SJSA1 (cell line): Measurements from ENCODE around the gene CHD1. TPM values are rescaled to one million over a fixed set of nuclear protein-coding genes. Genes with fewer than 3 reads are reported as not detected.

ENCODE experiments used
- DNase-seq, 2 experiments: peaks; one replicate each; pipeline ENCODE4 v3.0.0-alpha.2; 2015 to 2020; ENCODE audit warnings: low spot score in 2 of 2, low read depth in 1 of 2
- H3K27ac ChIP-seq: fragments of 250-450 bp; sonication (Bioruptor Pico); 2 replicates; pipeline ENCODE4 v1.5.1; 2020; ENCODE audit warnings: mild to moderate bottlenecking, moderate library complexity
- H3K27me3 ChIP-seq: fragments of 250-450 bp; sonication (Bioruptor Pico); replicated peaks from 2 replicates; pipeline ENCODE4 v1.5.1; 2020; ENCODE audit warnings: mild to moderate bottlenecking, moderate library complexity
- H3K36me3 ChIP-seq: fragments of 250-450 bp; sonication (Bioruptor Pico); 2 replicates; pipeline ENCODE4 v1.5.1; 2020; ENCODE audit warnings: mild to moderate bottlenecking
- H3K4me1 ChIP-seq: fragments of 250-450 bp; sonication (Bioruptor Pico); replicated peaks from 2 replicates; pipeline ENCODE4 v1.6.1; 2021; ENCODE audit warnings: mild to moderate bottlenecking
- H3K4me3 ChIP-seq: fragments of 250-450 bp; sonication (Bioruptor Pico); 2 replicates; pipeline ENCODE4 v1.5.1; 2020; ENCODE audit warnings: mild to moderate bottlenecking
- H3K9me3 ChIP-seq: fragments of 250-450 bp; sonication (Bioruptor Pico); replicated peaks from 2 replicates; pipeline ENCODE4 v1.5.1; 2020; ENCODE audit warnings: mild to moderate bottlenecking
- total RNA-seq: library from RNA; depleted of rRNA; stranded (reverse); fragments of >200 nt; shearing (Covaris generic); gene quantifications from 2 replicates; pipeline ENCODE4 v1.2.3, GENCODE V29; 2014

Gene CHD1
- total RNA-seq, 1 experiment from 2014 or later = 61.0 TPM

DNA sequence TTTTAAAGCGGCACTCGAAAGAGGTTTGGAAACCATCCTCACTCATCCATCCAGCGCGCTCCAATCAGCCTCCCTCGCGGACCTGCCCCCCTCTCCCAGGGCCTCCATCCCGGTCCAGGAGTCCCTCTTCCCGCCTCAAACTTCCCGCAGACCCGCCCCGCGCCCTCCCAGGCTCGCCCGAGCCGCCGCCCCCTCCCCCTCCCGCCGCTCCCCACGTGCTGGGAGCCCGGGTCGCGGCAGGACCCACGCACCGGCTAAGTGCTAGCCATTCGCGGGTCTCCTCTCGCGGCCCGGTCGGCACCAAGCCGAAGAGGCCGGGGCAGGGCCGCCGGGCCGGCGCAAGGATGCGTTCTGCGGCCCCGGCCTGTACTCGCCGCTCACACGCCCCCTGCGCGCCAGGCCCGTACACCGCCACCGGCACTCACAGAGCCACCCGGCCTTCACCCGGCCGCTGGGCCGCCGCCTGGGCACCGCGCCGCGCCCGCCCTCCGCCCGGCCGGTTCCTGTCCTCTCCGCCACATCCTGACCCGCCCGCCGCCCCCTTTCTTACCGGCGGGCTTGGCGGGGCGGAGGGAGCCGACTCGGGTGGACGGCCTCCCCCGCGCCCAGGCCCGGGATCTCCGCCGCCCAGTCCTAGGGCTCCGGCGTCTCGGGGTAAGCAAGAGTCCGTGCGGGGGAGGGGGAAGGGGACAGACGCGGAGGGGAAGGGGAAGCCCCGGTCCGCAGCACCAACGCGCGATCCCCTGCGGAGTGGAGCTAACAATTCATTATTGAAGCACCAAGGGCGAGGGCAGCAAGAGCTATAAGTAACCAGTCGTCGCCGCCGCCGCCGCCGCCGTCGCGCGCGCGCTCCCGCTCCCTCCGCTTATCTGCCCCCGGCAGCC, 576 bp downstream of the CHD1 start:
- DNase-seq = peak; percentile 73 to 80
- H3K36me3 ChIP-seq = peaks cover 55% of the 10 kb centered on the region

DNA sequence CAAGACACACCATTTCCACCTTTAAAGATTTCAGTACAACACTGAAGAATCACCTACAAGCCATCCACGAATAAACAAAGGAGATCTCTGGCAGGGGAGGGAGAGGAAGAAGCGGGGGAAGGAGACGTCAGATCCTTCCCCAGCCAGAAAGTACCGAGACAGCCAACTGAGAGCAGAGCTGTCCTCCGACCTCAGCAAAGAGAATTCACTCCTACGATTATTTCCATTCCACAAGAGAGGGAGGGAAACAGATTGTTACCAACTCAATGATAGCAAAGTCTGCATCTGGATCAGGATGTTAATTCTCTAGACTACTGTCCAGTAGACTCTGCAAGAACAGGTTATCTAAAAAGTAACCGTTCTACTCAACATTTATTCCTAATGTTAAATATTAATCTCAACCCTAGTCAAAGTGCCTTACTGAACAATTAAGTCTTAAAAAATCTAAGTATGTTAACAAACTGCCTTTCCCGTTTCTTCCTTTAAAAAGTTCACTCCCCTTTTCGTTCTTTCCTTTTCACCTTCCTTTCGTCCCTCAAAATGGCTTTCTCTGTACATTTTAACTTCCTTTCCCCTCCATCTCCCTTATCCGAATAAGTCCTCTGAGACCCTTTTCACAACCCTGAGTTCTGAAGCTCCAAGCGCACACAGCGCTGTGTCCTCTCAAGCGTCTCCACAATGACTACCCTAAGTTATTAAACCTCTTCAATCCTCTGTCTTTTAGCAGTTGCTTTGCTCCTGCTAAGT, 1.4 kb downstream of the CHD1 start:
- Histone ChIP-seq H3K36me3 (peaks cover 63% of the 10 kb centered on the region), H3K27ac (peak overlapping the region; percentile 9), H3K9me3 (no peaks in the 10 kb centered on the region), H3K27me3 (no peaks in the 10 kb centered on the region), H3K4me3 (peak overlapping the region; percentile 78), H3K4me1 (peaks cover 4% of the 10 kb centered on the region; the same call in 1 of the 2 replicates)
- peak in 1 of 2 experiments; percentile 62 for DNase-seq

More for the DNA sequence above, 576 bp downstream of the CHD1 start:
- Histone ChIP-seq H3K27ac (peak overlapping the region; percentile 99), H3K4me3 (peak overlapping the region; percentile 78), H3K27me3 (no peaks in the 10 kb centered on the region), H3K4me1 (peaks cover 4% of the 10 kb centered on the region; the same call in 1 of the 2 replicates), H3K9me3 (no peaks in the 10 kb centered on the region)

DNA sequence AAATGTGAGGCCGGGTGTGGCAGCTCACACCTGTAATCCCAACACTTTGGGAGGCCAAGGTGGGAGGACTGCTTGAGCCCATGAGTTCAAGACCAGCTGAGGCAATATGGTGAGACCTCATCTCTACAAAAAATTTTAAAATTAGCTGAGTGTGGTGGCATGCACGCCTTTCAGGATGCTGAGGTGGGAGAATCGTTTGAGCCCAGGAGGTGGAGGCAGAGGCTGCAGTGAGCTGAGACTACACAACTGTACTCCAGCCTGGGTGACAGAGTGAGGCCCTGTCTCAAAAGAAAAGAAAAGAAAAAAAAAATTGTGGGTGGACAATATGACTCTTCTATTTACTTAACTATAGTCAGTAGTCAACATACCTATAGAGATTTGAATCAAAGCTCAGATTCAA, 4.8 kb downstream of the CHD1 start:
- Histone ChIP-seq H3K36me3 (peaks cover 75% of the 10 kb centered on the region), H3K4me1 (no peaks in the 10 kb centered on the region; the same call in 1 of the 2 replicates), H3K27me3 (no peaks in the 10 kb centered on the region), H3K27ac (no peak overlapping the region), H3K9me3 (no peaks in the 10 kb centered on the region), H3K4me3 (no peak overlapping the region)
- no peak for DNase-seq

DNA sequence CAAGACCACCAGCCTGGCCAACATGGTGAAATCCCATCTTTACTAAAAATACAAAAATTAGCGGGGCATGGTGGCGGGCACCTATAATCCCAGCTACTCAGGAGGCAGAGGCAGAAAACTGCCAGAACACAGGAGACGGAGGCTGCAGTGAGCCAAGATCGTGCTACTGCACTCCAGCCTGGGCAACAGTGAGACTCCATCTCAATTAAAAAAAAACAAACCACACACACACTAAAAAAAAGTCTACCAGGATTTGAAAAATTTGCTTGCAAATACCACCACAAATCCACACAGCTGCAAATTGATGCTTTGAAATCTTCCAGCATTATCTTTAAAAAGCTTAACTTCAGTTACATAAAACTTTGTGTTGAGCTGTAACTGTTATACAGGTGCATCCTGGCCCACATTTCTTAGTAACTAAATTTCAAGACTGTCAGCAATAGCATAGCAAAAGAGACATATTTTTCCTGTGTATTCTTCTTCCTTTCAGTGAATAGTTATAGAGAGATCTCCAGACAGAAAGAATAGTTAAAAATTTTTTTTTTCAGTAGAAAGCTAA, 6.8 kb downstream of the CHD1 start:
- Histone ChIP-seq H3K4me3 (no peak overlapping the region), H3K36me3 (peaks cover 80% of the 10 kb centered on the region), H3K27me3 (no peaks in the 10 kb centered on the region), H3K9me3 (no peaks in the 10 kb centered on the region), H3K27ac (no peak overlapping the region), H3K4me1 (no peaks in the 10 kb centered on the region)
- no peak for DNase-seq

DNA sequence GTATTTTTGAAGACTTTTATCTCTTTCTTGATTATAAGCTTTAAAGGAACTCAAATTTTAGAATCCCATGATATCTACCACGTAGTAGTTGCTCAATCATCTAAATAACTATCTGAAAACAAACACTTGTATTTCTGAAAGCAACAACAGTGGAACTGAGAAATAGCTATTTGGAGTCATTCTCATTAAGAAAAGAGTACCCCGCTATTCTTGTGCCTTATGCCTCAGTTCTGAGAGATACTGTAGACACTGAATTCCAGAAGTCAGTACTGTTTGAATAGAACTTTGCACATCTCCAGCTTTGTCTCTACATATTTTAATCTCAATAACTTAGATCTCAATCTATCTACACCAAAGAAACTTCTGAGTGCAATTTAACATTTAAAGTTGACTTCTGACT, 11.4 kb downstream of the CHD1 start:
- Histone ChIP-seq H3K9me3 (no peaks in the 10 kb centered on the region), H3K4me3 (no peak overlapping the region), H3K36me3 (peaks cover 73% of the 10 kb centered on the region), H3K27me3 (no peaks in the 10 kb centered on the region), H3K4me1 (no peaks in the 10 kb centered on the region), H3K27ac (no peak overlapping the region)
- no peak for DNase-seq

DNA sequence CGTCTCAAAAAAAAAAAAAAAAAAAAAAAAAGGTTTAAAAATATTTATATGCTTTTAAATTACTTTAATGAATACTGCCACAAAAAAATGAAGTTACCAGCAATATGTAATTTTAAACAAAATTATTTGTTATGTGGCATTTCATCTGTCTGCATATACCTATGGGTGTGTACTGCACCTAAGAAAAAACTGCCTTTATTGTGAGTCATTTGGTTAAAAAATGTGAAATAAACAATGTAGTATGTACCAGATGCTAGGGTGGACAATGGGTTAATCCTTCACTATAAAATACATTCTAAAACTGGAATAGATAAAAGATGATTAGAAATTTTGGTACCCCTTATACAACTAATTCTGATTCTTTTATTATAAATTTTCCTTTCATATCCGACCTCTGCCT, 12.3 kb downstream of the CHD1 start:
- H3K27me3 ChIP-seq = no peaks in the 10 kb centered on the region

DNA sequence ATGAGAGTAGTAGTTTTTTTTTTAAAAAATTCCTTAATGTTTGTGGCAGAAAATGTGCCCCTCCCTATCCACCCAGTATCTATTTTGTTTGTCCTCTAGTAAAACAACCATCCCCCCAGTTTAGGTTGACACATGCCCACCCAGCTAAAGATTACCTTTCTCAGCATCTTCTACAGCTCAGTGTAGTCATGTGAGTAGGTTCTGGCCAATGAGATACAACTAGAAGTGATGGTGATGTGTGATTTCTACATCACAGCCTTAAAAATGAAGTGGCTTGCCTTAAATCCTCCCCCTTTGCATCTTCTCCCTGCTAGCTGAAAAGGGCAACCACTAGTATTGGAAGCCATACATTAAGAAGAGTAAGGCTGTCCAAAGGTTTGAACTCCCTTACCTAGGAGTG, 14.9 kb downstream of the CHD1 start:
- DNase-seq = no peak
- no peaks in the 10 kb centered on the region for H3K27me3 ChIP-seq
- no peaks in the 10 kb centered on the region for H3K9me3 ChIP-seq
- H3K4me1 ChIP-seq = no peaks in the 10 kb centered on the region
- H3K27ac ChIP-seq = no peak overlapping the region
- peaks cover 57% of the 10 kb centered on the region for H3K36me3 ChIP-seq
- H3K4me3 ChIP-seq = no peak overlapping the region

More for the DNA sequence above, 12.3 kb downstream of the CHD1 start:
- DNase-seq = no peak
- Histone ChIP-seq H3K4me3 (no peak overlapping the region), H3K27ac (no peak overlapping the region), H3K4me1 (no peaks in the 10 kb centered on the region), H3K9me3 (no peaks in the 10 kb centered on the region), H3K36me3 (peaks cover 69% of the 10 kb centered on the region)

DNA sequence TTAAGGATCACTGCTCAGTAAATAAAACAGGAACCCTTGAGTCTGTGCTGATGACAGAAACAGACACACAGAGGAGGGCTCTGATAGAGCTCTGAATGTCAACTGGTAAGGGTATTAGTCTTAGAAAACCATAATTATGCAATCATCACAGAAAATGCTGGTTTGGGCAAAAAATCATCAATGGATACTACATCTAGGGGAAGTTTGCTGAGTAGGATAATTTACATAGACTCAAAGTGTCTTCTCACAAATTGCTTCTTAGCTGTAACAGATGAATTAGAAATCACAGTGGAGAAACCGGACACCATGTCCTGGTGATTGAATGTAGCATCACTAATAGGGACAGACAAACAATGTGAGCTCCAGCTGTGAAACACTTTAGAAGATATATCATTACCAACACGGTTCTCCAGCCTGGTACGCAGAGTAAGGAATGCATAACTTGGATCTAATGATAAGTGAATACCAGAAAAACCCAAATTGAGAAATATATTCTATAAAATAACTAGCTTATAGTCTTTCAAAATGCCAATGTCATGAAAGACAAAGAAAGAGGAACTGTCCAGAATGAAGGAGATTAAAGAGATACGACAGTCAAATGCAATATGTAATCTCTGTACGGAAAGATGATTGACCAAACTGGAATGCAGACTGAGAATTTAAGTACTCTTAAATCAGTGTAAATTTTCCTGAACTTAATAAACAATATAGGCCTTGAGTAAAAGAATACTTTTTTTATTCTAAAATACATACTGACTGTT, 17.3 kb downstream of the CHD1 start:
- H3K27me3 ChIP-seq = no peaks in the 10 kb centered on the region
- no peaks in the 10 kb centered on the region for H3K9me3 ChIP-seq
- no peak overlapping the region for H3K4me3 ChIP-seq
- H3K4me1 ChIP-seq = no peaks in the 10 kb centered on the region
- DNase-seq = no peak
- H3K36me3 ChIP-seq = peaks cover 44% of the 10 kb centered on the region
- H3K27ac ChIP-seq = no peak overlapping the region

DNA sequence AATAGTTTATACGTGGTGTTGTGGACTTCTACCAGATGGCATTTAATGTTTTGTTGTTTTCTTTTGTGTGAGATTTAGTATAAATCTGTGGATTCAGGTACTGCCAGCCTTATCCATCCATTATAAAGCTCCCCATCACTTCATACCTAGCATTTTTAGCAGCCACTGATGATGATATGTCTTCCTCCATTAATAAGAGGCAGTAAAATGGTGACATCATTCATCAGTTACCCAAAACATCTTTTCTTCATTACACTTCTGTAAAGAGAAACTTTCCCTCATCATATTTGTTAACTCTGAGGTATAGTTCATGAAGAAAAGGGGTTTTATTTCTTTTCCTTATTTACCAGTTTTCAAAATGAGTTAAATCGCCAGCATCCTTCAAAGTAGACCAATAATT, 19.4 kb downstream of the CHD1 start:
- Histone ChIP-seq H3K9me3 (no peaks in the 10 kb centered on the region), H3K4me3 (no peak overlapping the region), H3K36me3 (peaks cover 34% of the 10 kb centered on the region), H3K27ac (no peak overlapping the region), H3K27me3 (no peaks in the 10 kb centered on the region), H3K4me1 (no peaks in the 10 kb centered on the region)
- no peak for DNase-seq

DNA sequence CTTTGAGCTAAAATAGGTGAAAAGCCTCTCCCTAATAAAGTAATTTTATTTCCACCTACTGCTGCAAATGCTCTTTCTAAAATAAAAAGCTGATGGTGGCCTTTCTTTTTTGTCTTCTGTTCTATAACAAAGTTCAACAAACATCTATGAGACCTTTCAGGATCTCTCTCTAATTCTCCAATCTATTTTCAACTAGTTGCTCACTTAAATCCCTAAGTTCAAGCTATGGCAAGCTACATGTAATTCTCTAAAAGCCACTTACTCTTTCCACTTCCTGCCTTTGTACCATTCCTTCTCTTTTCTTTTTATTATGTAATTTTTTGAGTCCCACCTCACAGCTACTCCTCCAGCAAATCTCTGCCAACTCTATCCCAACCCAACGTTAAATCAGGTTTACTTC, 20.9 kb downstream of the CHD1 start:
- H3K27ac ChIP-seq = no peak overlapping the region
- H3K4me3 ChIP-seq = no peak overlapping the region
- H3K27me3 ChIP-seq = no peaks in the 10 kb centered on the region
- no peaks in the 10 kb centered on the region for H3K4me1 ChIP-seq
- peaks cover 39% of the 10 kb centered on the region for H3K36me3 ChIP-seq
- DNase-seq = no peak
- no peaks in the 10 kb centered on the region for H3K9me3 ChIP-seq

DNA sequence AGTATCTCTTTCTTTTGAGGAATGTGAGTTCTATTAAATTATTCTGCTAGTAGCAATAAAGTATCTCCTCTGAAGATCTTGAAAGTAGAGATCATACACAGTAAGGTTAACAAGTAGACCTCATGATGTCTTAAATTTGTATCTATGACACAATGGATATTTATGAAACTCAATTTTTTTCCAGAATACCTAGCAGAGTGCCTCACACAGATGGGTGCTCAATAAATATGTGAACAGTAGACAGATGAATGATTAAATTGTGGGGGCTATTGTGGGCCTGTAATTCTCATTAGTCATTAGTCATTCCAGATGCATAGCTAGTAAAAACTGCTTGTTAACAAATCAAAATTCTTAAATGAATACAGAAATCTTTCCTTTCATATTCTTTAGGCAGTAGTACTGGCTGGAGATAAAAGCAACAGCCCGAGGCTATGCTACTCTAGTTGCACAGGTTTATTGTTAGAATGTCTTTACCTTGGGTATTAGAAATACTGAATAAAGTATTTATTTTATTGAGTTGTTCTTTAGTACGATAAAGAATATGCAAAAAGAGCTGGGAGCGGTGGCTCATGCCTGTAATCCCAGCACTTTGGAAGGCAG, 22.0 kb downstream of the CHD1 start:
- Histone ChIP-seq H3K36me3 (peaks cover 37% of the 10 kb centered on the region), H3K4me3 (no peak overlapping the region), H3K4me1 (no peaks in the 10 kb centered on the region), H3K9me3 (no peaks in the 10 kb centered on the region), H3K27me3 (no peaks in the 10 kb centered on the region), H3K27ac (no peak overlapping the region)
- no peak for DNase-seq

DNA sequence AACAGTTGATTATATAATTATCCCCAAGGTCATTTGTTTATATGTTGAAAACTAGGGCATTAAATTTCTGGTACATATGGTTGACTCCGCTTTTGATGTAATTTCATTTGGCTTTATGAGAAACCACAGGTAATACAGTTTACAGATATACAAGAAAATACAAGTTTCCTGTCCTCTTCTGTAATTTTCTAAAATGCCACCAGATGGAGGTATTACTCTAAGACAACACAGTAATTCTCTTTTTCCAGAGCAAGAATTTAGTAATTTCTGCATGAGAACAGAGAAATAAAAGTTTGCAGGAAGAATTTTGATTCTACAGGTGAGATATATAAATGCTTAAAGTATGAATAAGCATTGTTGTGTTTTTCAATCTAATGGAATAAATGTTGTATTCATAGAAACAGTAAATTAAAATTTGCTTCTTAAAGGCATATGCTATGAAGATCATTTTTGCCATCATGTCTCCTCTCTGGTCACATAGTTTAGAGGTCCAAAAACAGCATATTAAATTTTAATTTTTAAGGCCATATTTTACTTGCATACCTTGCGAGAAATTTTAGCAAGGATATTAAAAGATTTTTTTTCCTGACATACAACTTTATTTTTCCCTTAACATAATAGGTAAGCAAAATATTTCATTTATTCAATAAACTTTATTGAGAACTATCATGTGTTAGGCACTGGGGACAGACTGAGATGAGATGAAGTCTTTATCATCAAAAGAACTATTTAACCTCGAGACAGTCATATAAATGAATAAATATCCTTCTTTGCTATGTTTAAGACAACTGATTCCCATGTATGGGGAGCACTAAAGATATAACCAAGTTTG, 22.7 kb downstream of the CHD1 start:
- Histone ChIP-seq H3K27ac (no peak overlapping the region), H3K36me3 (peaks cover 36% of the 10 kb centered on the region), H3K27me3 (no peaks in the 10 kb centered on the region), H3K4me3 (no peak overlapping the region), H3K4me1 (no peaks in the 10 kb centered on the region), H3K9me3 (no peaks in the 10 kb centered on the region)
- DNase-seq = peak in 1 of 2 experiments; percentile 61
